Neural progenitor cell (in vitro differentiated cells): Measurements from ENCODE around the gene CNRIP1.

Experiments
- EZH2phosphoT487 ChIP-seq: fragments of 200-600 bp; sonication (generic); IDR thresholded peaks from 2 replicates; pipeline ENCODE4 v1.6.1; 2017; ENCODE audit warnings: antibody characterized with exemption
- TF ChIP-seq, protein P1 (sequence below): fragments of 200-600 bp; sonication (generic); IDR thresholded peaks from 2 replicates; pipeline ENCODE4 v1.5.1; 2017; ENCODE audit warnings: antibody characterized with exemption, mild to moderate bottlenecking

GRCh38 chr2:68367953-68368653 lies 48.4 kb upstream of the CNRIP1 start:
- TF ChIP-seq, protein P1, sequence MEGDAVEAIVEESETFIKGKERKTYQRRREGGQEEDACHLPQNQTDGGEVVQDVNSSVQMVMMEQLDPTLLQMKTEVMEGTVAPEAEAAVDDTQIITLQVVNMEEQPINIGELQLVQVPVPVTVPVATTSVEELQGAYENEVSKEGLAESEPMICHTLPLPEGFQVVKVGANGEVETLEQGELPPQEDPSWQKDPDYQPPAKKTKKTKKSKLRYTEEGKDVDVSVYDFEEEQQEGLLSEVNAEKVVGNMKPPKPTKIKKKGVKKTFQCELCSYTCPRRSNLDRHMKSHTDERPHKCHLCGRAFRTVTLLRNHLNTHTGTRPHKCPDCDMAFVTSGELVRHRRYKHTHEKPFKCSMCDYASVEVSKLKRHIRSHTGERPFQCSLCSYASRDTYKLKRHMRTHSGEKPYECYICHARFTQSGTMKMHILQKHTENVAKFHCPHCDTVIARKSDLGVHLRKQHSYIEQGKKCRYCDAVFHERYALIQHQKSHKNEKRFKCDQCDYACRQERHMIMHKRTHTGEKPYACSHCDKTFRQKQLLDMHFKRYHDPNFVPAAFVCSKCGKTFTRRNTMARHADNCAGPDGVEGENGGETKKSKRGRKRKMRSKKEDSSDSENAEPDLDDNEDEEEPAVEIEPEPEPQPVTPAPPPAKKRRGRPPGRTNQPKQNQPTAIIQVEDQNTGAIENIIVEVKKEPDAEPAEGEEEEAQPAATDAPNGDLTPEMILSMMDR, result no peak
- no peak for TF ChIP-seq EZH2phosphoT487
